Measurements from ENCODE around the gene C1orf21. TPM values are rescaled to one million over a fixed set of nuclear protein-coding genes. Genes with fewer than 3 reads are reported as not detected.

Gene C1orf21
- total RNA-seq, 1 experiment from 2014 or later: 28.5 TPM

GRCh38 chr1:184340984-184341383, 45.8 kb upstream of the C1orf21 start:
- H3K4me1 Mint-ChIP-seq: no peaks in the 10 kb centered on the region
- TF ChIP-seq, protein P1, sequence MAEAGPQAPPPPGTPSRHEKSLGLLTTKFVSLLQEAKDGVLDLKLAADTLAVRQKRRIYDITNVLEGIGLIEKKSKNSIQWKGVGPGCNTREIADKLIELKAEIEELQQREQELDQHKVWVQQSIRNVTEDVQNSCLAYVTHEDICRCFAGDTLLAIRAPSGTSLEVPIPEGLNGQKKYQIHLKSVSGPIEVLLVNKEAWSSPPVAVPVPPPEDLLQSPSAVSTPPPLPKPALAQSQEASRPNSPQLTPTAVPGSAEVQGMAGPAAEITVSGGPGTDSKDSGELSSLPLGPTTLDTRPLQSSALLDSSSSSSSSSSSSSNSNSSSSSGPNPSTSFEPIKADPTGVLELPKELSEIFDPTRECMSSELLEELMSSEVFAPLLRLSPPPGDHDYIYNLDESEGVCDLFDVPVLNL (CRISPR knock-in tag; IDR thresholded peaks at IDR 0.05; ENCODE audit: borderline replicate concordance, low read depth): no peak
- TF ChIP-seq GABPB1 (CRISPR knock-in tag; IDR thresholded peaks at IDR 0.05): no peak
- TF ChIP-seq ZNF671 (CRISPR knock-in tag; IDR thresholded peaks at IDR 0.05): no peak
- TF ChIP-seq OVOL2 (CRISPR knock-in tag; IDR thresholded peaks at IDR 0.05; ENCODE audit: borderline replicate concordance): no peak
- no peak for TF ChIP-seq CREM (CRISPR knock-in tag; IDR thresholded peaks at IDR 0.05)
- TF ChIP-seq GTF2I (CRISPR knock-in tag; conservative IDR thresholded peaks at IDR 0.05): no peak
- no peak for TF ChIP-seq FOXK1 (CRISPR knock-in tag; IDR thresholded peaks at IDR 0.05)
- no peak for TF ChIP-seq ZNF232 (CRISPR knock-in tag; IDR thresholded peaks at IDR 0.05)
- no peak for TF ChIP-seq FOXJ3 (CRISPR knock-in tag; IDR thresholded peaks at IDR 0.05; ENCODE audit: borderline replicate concordance)
- TF ChIP-seq RORB (CRISPR knock-in tag; IDR thresholded peaks at IDR 0.05): no peak
- no peak for TF ChIP-seq IRF2 (CRISPR knock-in tag; IDR thresholded peaks at IDR 0.05; ENCODE audit: borderline replicate concordance, low read depth)
- TF ChIP-seq ELF4 (CRISPR knock-in tag; IDR thresholded peaks at IDR 0.05; ENCODE audit: low read depth): no peak
- TF ChIP-seq ZNF423 (CRISPR knock-in tag; IDR thresholded peaks at IDR 0.05): no peak
- no peak for TF ChIP-seq MXD4 (CRISPR knock-in tag; IDR thresholded peaks at IDR 0.05; ENCODE audit: borderline replicate concordance)
- TF ChIP-seq NFYB (CRISPR knock-in tag; conservative IDR thresholded peaks at IDR 0.05; ENCODE audit: low read depth): no peak
- no peak for TF ChIP-seq PRRX2 (CRISPR knock-in tag; IDR thresholded peaks at IDR 0.05)
- ChIA-PET POLR2A (no interaction called here), CTCF (interaction anchor here (0.6 to 1.3 kb wide), 3 partner anchors 118 to 1439 kb away, joined by 3 to 5 read pairs (median 5); no protein-coding TSS in a partner anchor)
- no peak overlapping the region for H3K27ac Mint-ChIP-seq
- H3K36me3 Mint-ChIP-seq: peaks cover 7% of the 10 kb centered on the region; the same call in 1 of the 2 replicates
- ATAC-seq (peak; percentile 38; the same call in 1 of the 2 replicates), DNase-seq (ENCODE audit: low spot score) (no peak)
- peaks cover 11% of the 10 kb centered on the region for H3K9me3 Mint-ChIP-seq
- no peak overlapping the region for H3K4me3 Mint-ChIP-seq
- no peaks in the 10 kb centered on the region for H3K27me3 Mint-ChIP-seq (ENCODE audit: low read depth)

DNA sequence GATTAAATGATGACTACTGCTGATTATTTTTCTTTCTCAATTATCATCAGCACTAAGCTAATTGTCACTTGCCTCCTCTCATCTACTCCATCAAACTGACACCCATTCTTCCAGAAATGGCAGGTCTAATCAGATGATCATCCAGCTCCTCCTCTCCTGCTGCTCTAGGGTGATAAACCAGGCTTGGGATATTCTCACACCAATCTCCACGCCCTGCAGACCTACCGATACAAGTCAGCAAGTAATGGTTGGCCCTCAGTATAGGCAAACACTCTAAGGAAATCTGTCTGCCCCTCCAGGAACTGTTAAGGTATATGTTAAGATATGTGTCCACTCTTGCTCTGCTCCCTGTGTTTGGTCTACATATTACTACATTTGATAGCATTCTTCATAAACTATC, 36.3 kb upstream of the C1orf21 start:
- no peak for DNase-seq (ENCODE audit: low spot score)
- Mint-ChIP-seq H3K4me1 (no peaks in the 10 kb centered on the region; the same call in 1 of the 2 replicates), H3K9me3 (no peaks in the 10 kb centered on the region), H3K36me3 (no peaks in the 10 kb centered on the region), H3K27ac (no peak overlapping the region), H3K4me3 (no peak overlapping the region), H3K27me3 (ENCODE audit: low read depth) (no peaks in the 10 kb centered on the region)
- TF ChIP-seq ZNF263 (CRISPR knock-in tag; IDR thresholded peaks at IDR 0.05; ENCODE audit: low read depth): no peak
- POLR2A ChIA-PET: no interaction called here
- CTCF ChIA-PET: interaction anchor here (0.9 kb wide), 1 partner anchor 313 kb away, joined by 4 read pairs; no protein-coding TSS in a partner anchor
- ATAC-seq: no peak

DNA sequence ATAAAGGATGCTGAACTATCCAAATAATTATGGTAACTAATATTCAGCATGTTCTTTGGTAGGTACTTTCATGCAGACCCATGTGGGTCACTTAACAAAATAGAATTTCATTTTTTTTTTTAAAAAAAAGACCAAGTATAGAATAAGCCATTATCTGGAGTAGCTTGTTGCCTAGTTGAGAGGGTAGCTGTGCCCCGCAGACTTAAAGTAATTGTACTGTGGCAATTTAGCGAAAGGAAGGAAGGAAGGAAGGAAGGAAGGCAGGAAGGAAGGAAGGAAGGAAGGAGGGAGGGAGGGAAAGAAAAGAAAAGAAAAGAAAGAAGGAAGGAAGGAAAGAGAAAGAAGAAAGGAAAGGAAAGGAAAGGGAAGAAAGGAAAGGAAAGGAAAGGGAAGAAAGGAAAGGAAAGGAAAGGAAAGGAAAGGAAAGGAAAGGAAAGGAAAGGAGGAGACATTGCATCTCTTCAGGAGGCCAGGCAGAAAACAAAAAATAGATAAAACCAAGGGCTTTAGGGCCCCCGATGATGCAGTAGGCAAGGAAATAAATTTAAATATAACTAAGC, 35.3 kb upstream of the C1orf21 start:
- CTCF ChIA-PET: no interaction called here
- H3K27me3 Mint-ChIP-seq (ENCODE audit: low read depth): no peaks in the 10 kb centered on the region
- no peaks in the 10 kb centered on the region for H3K9me3 Mint-ChIP-seq
- POLR2A ChIA-PET: no interaction called here
- no peaks in the 10 kb centered on the region for H3K36me3 Mint-ChIP-seq
- H3K4me1 Mint-ChIP-seq: no peaks in the 10 kb centered on the region; the same call in 1 of the 2 replicates
- H3K4me3 Mint-ChIP-seq: no peak overlapping the region
- DNase-seq (ENCODE audit: low spot score) (no peak), ATAC-seq (no peak)
- no peak overlapping the region for H3K27ac Mint-ChIP-seq
- TF ChIP-seq, protein P2, sequence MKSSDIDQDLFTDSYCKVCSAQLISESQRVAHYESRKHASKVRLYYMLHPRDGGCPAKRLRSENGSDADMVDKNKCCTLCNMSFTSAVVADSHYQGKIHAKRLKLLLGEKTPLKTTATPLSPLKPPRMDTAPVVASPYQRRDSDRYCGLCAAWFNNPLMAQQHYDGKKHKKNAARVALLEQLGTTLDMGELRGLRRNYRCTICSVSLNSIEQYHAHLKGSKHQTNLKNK (CRISPR knock-in tag; IDR thresholded peaks at IDR 0.05): no peak
- TF ChIP-seq RELA (CRISPR knock-in tag; IDR thresholded peaks at IDR 0.05; ENCODE audit: borderline replicate concordance): no peak
- TF ChIP-seq ZNF425 (CRISPR knock-in tag; conservative IDR thresholded peaks at IDR 0.05): no peak
- TF ChIP-seq JAZF1 (CRISPR knock-in tag; IDR thresholded peaks at IDR 0.05): no peak
- TF ChIP-seq, protein P3, sequence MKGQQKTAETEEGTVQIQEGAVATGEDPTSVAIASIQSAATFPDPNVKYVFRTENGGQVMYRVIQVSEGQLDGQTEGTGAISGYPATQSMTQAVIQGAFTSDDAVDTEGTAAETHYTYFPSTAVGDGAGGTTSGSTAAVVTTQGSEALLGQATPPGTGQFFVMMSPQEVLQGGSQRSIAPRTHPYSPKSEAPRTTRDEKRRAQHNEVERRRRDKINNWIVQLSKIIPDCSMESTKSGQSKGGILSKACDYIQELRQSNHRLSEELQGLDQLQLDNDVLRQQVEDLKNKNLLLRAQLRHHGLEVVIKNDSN (CRISPR knock-in tag; IDR thresholded peaks at IDR 0.05): no peak
- no peak for TF ChIP-seq PRDM15 (CRISPR knock-in tag; IDR thresholded peaks at IDR 0.05)
- no peak for TF ChIP-seq ZNF263 (CRISPR knock-in tag; IDR thresholded peaks at IDR 0.05; ENCODE audit: low read depth)
- no peak for TF ChIP-seq ZNF396 (CRISPR knock-in tag; IDR thresholded peaks at IDR 0.05; ENCODE audit: borderline replicate concordance)
- no peak for TF ChIP-seq KAT7 (CRISPR knock-in tag; IDR thresholded peaks at IDR 0.05; ENCODE audit: borderline replicate concordance)
- TF ChIP-seq NFATC4 (CRISPR knock-in tag; IDR thresholded peaks at IDR 0.05): no peak
- no peak for TF ChIP-seq ZNF138 (CRISPR knock-in tag; conservative IDR thresholded peaks at IDR 0.05)

Data from WTC11 (cell line).